ENCODE measurements around the gene RIPOR2. TPM values are rescaled to one million over a fixed set of nuclear protein-coding genes. Genes with fewer than 3 reads are reported as not detected.

Gene RIPOR2
- total RNA-seq, 2 experiments from 2014 or later: 18.0 to 28.9 TPM

GRCh38 chr6:24900917-24901697 is 34.7 kb downstream of the RIPOR2 start:
- Histone ChIP-seq H2AFZ (ENCODE audit: low read length) (peak overlapping the region; percentile 11; the same call in 1 of the 2 replicates), H3K9me2 (ENCODE audit: insufficient read depth, low read length) (no peaks in the 10 kb centered on the region), H3K4me3 (ENCODE audit: low read depth, low read length, poor library complexity, severe bottlenecking) (no peak overlapping the region), H3K9me3 (ENCODE audit: low read length) (peaks cover 8% of the 10 kb centered on the region; the same call in 1 of the 2 replicates), H3K36me3 (ENCODE audit: insufficient read depth, low read length) (peaks cover 31% of the 10 kb centered on the region), H3K27ac (ENCODE audit: low read depth, low read length, poor library complexity, severe bottlenecking) (peak overlapping the region; percentile 64), H4K20me1 (ENCODE audit: insufficient read depth, low read length) (no peaks in the 10 kb centered on the region), H3K79me2 (ENCODE audit: insufficient read depth, low read depth, low read length) (peaks cover 42% of the 10 kb centered on the region; the same call in 1 of the 2 replicates), H3K4me2 (ENCODE audit: low read length) (peak overlapping the region; percentile 74), H3K4me1 (ENCODE audit: insufficient read depth, low read length, poor library complexity, severe bottlenecking) (peaks cover 62% of the 10 kb centered on the region)
- POLR2A ChIA-PET: interaction anchor here (0.6 to 5.7 kb wide), 10 partner anchors 9 to 506 kb away, joined by 3 to 54 read pairs (median 7); no protein-coding TSS in a partner anchor
- intact Hi-C loops (cut with micrococcal nuclease; ENCODE audit: unreplicated experiment): no loop called here
- DNase-seq (ENCODE audit: low spot score): no peak
- no TSS peak for BruUV-seq (replicated peaks)
- TF ChIP-seq EZH2phosphoT487 (IDR thresholded peaks at IDR 0.05; ENCODE audit: borderline replicate concordance, low read depth, low read length): no peak
- TF ChIP-seq, protein P1, sequence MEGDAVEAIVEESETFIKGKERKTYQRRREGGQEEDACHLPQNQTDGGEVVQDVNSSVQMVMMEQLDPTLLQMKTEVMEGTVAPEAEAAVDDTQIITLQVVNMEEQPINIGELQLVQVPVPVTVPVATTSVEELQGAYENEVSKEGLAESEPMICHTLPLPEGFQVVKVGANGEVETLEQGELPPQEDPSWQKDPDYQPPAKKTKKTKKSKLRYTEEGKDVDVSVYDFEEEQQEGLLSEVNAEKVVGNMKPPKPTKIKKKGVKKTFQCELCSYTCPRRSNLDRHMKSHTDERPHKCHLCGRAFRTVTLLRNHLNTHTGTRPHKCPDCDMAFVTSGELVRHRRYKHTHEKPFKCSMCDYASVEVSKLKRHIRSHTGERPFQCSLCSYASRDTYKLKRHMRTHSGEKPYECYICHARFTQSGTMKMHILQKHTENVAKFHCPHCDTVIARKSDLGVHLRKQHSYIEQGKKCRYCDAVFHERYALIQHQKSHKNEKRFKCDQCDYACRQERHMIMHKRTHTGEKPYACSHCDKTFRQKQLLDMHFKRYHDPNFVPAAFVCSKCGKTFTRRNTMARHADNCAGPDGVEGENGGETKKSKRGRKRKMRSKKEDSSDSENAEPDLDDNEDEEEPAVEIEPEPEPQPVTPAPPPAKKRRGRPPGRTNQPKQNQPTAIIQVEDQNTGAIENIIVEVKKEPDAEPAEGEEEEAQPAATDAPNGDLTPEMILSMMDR (conservative IDR thresholded peaks at IDR 0.05; ENCODE audit: low read length): no peak; the same call in 1 of the 2 replicates
- CTCF ChIA-PET (ENCODE audit: unreplicated experiment): interaction anchor here (1.4 kb wide), 1 partner anchor 9 kb away, joined by 4 read pairs; no protein-coding TSS in a partner anchor

- peaks cover 8% of the 10 kb centered on the region; the same call in 1 of the 2 replicates for H3K9me3 ChIP-seq (ENCODE audit: low read length)
- H3K27ac ChIP-seq (ENCODE audit: low read depth, low read length, poor library complexity, severe bottlenecking): peak overlapping the region; percentile 64
- H2AFZ ChIP-seq (ENCODE audit: low read length): peak overlapping the region; percentile 66; the same call in 1 of the 2 replicates
- ChIA-PET POLR2A (interaction anchor here (1.1 to 5.7 kb wide), 13 partner anchors 9 to 118 kb away, joined by 3 to 54 read pairs (median 6); no protein-coding TSS in a partner anchor), CTCF (ENCODE audit: unreplicated experiment) (interaction anchor here (1.0 to 1.4 kb wide), 2 partner anchors 10 to 43 kb away, joined by 4 read pairs; no protein-coding TSS in a partner anchor)
- H3K36me3 ChIP-seq (ENCODE audit: insufficient read depth, low read length): peaks cover 24% of the 10 kb centered on the region
- no peak for DNase-seq (ENCODE audit: low spot score)
- H3K79me2 ChIP-seq (ENCODE audit: insufficient read depth, low read depth, low read length): peaks cover 36% of the 10 kb centered on the region; the same call in 1 of the 2 replicates
- H3K4me3 ChIP-seq (ENCODE audit: low read depth, low read length, poor library complexity, severe bottlenecking): peak overlapping the region; percentile 32
- intact Hi-C loops (cut with micrococcal nuclease; ENCODE audit: unreplicated experiment): no loop called here
- no peaks in the 10 kb centered on the region for H3K9me2 ChIP-seq (ENCODE audit: insufficient read depth, low read length)
- peaks cover 53% of the 10 kb centered on the region for H3K4me1 ChIP-seq (ENCODE audit: insufficient read depth, low read length, poor library complexity, severe bottlenecking)
- H3K4me2 ChIP-seq (ENCODE audit: low read length): peak overlapping the region; percentile 74
- TF ChIP-seq EZH2phosphoT487 (IDR thresholded peaks at IDR 0.05; ENCODE audit: borderline replicate concordance, low read depth, low read length): no peak
- TF ChIP-seq, protein P1 (conservative IDR thresholded peaks at IDR 0.05; ENCODE audit: low read length): no peak
- no TSS peak for BruUV-seq (replicated peaks)
- no peaks in the 10 kb centered on the region for H4K20me1 ChIP-seq (ENCODE audit: insufficient read depth, low read length)
Measured at GRCh38 chr6:24899997-24900325, 35.8 kb downstream of the RIPOR2 start.

Measured in OCI-LY7 (cell line).